GM12874 (cell line): ENCODE data around the gene PTPRS.

Experiments
- TF ChIP-seq, protein P1 (sequence below): IDR thresholded peaks from 2 replicates; pipeline ENCODE4 v1.5.1; 2011; ENCODE audit warnings: low read depth, mild to moderate bottlenecking, control low read depth, low read length, moderate library complexity; ENCODE audit not compliant: insufficient read depth

PTPRS gene

GRCh38 chr19:5330307-5330720, 10.3 kb downstream of the PTPRS start:
- TF ChIP-seq, protein P1, sequence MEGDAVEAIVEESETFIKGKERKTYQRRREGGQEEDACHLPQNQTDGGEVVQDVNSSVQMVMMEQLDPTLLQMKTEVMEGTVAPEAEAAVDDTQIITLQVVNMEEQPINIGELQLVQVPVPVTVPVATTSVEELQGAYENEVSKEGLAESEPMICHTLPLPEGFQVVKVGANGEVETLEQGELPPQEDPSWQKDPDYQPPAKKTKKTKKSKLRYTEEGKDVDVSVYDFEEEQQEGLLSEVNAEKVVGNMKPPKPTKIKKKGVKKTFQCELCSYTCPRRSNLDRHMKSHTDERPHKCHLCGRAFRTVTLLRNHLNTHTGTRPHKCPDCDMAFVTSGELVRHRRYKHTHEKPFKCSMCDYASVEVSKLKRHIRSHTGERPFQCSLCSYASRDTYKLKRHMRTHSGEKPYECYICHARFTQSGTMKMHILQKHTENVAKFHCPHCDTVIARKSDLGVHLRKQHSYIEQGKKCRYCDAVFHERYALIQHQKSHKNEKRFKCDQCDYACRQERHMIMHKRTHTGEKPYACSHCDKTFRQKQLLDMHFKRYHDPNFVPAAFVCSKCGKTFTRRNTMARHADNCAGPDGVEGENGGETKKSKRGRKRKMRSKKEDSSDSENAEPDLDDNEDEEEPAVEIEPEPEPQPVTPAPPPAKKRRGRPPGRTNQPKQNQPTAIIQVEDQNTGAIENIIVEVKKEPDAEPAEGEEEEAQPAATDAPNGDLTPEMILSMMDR: no peak

GRCh38 chr19:5329141-5329540, 11.5 kb downstream of the PTPRS start:
- TF ChIP-seq, protein P1: no peak

- TF ChIP-seq, protein P1: no peak
These were observed 13.5 kb downstream of the PTPRS start for GRCh38 chr19:5326986-5327623.

DNA sequence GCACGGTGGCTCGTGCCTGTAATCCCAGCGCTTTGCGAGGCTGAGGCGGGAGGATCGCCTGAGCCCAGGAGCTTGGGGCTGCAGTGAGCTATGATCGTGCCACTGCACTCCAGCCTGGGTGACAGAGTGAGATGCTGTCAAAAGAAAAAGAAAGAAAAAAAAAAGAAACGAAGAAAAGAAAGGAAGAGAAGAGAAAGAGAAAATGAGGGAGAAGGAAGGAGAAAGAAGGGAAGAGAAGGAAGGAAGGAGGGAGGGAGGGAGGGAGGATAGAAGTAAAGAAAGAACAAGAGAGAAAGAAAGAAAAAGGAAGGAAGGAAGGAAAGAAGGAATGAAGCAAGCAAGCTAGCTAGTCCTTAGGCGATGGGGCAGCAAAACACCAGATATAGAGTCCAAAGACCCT, 14.1 kb downstream of the PTPRS start:
- TF ChIP-seq, protein P1: no peak

DNA sequence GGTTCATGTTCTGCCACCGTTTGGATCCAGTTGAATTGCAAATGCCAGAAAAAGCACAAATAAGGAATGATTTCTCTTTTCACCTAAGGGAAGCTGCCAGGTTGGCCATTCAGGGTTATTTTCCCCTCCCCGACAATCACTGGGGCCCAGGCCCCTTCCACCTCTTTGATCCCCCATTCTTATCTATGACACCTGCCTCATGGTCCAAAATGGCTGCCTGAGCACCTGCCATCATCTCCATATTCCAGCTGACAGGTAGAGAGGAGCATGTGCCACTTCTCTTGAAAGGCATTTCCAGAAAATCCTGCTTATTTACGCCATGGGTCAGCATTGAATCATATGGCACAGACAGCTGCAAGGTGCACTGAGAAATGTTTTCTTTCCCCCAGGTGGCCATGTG, 15.7 kb downstream of the PTPRS start:
- TF ChIP-seq, protein P1: no peak

- TF ChIP-seq, protein P1: no peak
These were observed 17.2 kb downstream of the PTPRS start for GRCh38 chr19:5323475-5323811.

- TF ChIP-seq, protein P1: peak; percentile 35
These were observed 18.5 kb downstream of the PTPRS start for GRCh38 chr19:5321851-5322681.
